GM21717 (cell line): ENCODE data around the gene MAPRE3.

Experiments used
- ATAC-seq: cut with Tn5 transposase; IDR thresholded peaks from one replicate; pipeline ENCODE4 v1.9.1; 2021; ENCODE audit warnings: mild to moderate bottlenecking, moderate library complexity; ENCODE audit not compliant: unreplicated experiment

The MAPRE3 gene

DNA sequence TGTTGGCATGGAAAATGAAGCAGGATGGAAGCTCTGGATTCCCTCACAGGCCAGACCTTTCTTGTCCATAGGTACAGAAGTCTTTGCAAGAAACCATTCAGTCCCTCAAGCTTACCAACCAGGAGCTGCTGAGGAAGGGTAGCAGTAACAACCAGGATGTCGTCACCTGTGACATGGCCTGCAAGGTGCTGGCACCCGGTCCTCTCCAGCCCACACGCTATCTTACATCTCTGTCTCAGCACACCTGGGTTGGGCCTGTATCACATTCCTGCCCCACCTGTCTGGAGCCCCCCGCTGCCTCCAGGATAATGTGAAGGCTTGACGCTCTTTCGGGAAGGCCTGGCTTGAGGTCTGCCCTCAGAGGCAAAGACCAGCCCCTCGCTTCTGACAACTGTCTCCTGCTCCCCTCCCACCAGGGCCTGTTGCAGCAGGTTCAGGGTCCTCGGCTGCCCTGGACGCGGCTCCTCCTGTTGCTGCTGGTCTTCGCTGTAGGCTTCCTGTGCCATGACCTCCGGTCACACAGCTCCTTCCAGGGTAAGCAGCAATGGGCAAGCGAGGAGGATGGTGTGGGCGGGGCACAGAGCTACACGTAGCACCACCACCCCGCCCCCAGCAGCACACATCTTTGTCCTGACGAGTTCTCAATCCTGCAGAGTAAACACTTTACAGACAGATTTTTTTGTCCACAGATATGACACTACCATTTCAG is 68.3 kb downstream of the MAPRE3 start:
- no peak for ATAC-seq

DNA sequence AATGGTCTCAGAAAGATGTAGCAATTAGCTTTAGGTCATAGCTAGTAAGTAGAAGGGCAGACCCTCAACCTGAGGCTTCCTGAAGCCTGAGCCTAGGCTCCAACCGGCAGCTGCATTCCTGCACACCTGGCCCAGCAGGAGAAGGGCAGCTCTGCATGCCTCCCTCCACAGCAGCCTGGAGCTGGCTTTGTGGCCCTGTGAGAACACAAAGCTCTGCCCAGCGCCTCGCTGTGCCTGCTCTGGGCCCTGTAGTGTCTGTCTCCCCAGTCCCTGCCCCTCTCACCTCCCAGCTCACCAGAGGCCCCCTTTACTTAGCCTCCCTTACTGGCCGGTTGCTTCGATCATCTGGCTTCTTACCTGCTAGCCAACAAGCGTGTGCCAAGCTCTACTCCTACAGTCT is 69.0 kb downstream of the MAPRE3 start:
- ATAC-seq, result no peak

DNA sequence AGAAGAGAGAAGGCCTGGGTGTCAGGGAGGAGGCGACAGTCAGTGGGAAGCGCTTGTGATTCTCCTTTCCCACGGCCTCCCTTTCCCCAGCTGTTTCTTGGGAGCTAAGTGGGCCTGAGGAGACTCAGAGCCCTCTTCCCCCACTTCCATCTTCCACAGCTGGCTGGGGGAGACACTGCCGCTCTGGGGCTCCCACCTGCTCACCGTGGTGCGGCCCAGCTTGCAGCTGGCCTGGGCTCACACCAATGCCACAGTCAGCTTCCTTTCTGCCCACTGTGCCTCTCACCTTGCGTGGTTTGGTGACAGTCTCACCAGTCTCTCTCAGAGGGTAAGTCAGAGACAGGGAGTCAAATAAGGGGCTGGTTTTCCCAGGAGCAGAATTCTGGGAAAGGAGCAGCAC is 69.4 kb downstream of the MAPRE3 start:
- ATAC-seq, result no peak

DNA sequence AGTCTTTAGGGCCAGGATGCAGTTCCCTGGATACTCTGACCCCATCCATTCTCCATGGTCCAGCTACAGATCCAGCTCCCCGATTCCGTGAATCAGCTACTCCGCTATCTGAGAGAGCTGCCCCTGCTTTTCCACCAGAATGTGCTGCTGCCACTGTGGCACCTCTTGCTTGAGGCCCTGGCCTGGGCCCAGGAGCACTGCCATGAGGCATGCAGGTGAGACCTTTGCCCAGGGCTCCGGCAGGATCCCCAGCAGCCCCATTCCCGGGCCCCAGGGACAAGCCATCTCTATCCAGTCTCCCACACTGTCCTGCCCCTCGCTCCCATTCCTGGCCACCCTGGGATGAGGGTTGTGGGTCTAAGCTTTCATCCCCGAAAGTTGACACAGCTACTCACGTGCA is 69.8 kb downstream of the MAPRE3 start:
- ATAC-seq, result no peak

DNA sequence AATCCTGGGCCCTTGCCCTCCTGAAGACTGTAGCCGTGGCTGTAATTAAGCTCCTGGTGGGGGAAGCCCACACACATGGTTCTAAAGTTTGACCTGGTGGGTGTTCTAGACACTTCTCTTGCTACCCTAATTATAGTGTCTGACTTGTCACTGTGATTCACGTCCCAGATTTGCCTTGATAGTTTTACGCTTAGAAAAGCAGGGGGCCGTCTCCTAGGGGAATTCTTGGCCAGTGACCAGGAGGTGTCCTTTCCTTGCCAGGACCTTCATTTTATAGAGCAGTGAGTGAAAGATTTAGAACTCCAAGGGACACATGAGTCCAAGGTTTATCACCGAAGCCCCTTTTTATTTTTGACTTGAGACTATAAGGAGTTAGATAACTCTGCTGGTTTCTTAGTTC is 71.3 kb downstream of the MAPRE3 start:
- ATAC-seq, result no peak

DNA sequence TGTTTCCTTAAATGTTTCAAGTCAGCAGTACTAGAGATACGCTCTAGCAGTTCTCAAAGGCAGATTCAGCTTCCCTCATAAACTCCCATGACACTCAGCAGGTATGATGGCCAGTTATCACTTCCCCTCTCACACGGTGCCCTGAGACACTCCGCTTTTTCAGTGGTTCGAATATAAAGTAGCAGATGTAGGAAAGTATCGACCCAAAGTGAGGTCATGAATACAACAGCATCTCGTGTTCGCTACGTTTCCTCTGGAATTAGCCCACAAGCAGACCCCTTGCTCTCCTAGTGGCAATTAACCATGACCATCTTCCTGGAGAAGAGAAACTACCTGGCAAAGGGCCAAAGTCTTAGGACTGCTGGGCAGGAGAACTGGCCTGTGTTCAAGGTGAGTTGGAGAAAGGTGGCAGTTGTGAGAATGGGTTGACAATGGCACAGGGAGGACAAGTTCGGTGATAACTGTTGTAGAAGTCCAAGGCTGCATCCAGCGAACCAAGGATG is 71.8 kb downstream of the MAPRE3 start:
- no peak for ATAC-seq

DNA sequence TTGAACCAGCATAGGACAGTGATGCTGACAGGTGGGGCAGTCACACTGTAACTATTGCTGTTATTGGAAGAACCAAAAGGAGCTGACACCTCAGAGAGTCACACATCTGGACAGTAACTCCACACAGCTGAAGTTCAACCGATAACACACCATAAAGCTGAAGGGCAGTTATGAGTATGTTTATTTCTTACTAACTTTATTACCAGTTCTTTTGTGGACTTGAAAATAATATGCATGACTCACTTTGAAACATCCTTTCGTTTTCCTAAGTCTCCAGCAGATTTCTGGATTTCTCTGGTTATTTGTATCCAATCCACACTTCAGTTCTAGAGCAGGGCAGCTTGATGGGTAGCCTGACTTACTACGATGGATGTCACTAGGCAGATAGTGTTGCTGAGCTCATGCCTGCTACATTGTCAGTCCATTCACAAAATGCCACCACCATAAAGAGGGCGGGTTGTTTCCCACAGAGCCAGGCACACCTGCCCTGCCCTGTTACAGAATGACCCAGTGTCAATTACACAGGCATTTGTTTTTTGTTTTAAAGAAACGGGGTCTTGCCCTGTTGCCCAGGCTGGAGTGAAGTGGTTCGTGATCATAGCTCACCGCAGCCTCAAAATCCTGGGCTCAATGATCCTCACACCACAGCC is 72.7 kb downstream of the MAPRE3 start:
- ATAC-seq, result no peak

DNA sequence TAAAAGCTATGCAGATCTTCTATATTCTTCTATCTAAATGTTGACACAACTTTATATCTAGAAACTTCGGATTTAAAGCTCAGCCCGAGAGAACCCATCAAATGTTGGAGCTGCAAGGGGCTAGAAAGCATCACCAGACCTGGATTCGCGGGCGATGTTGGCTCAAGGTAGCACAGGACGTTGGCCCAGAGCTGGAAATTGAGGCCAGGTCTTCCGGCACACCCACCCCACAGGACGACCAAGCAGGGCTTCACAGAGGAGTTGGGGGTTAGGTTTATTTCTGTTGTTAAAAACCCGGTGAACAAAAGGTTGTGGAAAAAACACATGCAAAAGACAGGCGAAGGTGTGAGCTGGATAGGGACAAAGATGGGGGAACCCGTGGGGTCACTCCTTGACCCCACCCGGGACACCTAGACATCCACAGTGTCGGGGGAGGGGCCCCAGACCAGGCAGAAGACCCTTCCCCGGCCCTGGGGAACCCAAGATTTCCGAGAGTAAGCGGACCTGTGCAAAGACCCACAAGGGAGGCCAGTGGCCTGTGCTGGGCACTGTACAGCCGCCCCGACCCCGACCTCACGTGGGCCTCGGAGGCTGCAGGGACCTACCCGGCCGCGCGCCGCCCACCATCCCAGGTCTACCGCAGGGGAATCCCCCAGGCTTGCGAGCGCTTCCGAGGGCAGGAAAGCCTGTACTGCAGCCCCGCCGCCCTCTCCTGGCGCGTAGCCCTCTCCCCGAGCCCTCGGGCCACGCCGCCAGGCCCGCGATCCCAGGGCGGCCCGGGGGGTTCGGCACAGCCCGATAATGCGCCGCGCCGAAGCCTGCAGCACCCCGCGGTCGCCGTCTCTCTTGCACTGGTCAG is 79.2 kb downstream of the MAPRE3 start:
- ATAC-seq, result peak; percentile 13

DNA sequence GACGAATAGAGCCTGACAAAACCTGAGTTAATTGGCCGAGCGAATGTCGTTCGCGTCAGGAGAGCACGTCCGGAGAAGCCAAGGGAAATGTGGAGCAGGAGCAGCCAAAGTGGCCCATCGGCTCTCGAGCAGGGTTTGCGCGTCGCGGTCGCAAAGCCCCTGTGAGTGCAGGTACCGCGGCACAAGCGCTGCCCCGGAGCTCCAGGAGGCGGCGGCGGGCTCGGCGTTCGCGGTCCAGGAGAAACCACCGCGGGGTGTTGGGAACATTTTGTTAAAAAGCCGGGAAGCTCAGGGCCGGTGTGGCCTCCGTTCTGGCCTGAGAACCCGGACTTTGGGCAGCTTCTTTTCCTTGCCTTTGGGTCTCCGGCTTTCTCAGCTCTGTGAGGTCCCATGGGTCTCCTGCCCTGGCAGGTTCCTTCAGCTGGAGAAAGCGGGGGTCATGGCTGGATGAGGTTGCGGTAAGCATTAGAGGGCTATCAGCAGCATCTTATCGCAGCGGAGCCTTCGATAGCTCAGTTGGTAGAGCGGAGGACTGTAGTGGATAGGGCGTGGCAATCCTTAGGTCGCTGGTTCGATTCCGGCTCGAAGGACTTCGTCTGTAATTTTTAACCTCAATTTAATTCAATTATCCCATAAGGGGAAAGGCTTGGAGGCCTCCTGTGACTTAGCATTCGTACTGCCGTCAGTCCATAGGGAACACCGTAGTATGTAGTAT is 80.0 kb downstream of the MAPRE3 start:
- ATAC-seq, result peak; percentile 61

DNA sequence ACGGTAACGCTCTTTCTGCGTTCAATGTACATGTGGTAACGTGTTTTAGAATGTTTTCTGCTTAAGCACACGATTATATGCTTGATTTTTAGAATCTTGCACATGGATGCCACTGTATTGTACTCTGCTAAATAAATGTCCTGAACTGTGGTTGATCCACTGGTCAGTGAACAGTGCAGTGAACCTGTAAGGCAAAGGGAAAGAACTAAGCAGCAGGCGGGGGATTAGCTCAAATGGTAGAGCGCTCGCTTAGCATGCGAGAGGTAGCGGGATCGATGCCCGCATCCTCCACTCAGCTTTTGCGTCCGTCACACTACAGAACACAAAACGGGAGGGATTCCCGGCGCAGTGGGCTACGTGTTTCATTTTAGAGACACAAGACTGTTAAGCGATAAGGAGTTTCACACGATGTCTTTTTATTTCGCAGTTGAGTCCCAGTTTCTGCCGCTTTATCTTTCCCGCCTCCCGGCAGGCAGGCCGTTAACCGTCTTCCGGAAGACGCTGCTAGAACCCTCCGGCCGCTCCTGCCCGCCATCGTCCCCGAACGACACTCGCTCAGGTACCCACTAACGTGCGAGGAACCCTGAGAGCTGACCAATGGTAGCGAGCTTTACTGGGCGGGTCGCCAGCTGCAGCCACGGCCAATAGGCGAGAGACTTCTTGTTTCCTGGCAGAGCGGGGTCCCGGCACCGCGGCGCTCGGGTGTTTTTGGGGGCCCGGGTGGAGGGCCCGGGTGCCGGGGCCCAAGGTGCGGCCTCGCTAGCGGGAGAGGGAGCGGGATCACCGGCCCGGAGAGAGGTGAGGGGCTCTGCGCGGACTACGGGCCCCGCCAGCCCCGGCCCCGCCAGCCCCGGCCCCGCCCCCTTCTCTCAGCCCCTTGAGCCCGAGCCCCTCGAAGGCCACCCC is 80.8 kb downstream of the MAPRE3 start, which contains the start of gene AGBL5:
AGBL5 (plus strand) TSS at position 673 of the 906 bp plus-strand sequence. CDS start 1,291 bp downstream, outside the sequence.
- peak; percentile 58 for ATAC-seq

DNA sequence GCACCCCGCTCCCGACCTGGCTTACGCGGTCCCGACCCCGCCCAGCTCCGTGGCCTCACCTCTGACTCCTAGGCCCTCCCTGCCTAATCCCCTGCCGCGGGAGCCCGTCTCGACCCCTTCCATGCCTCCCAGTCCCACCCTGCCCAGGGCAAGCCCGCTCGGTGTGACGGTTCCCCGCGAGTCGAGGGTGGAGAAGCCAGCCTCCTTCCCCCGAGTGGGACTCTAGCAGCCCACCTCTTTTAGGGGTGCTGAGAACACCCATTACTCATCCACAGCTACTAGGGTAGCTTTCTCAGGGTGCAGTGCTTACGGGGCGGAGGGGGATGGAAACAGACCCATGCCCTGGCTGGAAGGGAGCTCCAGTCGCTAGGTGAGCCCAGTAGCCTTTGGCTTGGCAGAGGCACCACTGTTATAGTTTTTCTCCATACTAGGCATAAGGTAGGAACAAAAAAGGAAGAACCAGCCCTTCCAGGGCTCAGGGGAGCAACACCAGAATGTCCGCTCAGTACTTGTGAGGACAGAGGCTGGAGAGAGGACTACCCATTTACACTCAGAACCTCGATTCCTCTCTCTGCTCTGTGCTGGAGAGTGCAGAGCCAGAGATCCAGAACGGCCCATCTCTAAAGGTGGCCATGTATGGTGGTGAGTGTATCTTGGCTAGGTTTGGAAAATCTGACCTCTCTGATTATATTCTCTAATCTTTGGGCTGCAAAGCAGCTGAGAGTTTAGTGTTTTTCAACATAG is 81.6 kb downstream of the MAPRE3 start:
- no peak for ATAC-seq

DNA sequence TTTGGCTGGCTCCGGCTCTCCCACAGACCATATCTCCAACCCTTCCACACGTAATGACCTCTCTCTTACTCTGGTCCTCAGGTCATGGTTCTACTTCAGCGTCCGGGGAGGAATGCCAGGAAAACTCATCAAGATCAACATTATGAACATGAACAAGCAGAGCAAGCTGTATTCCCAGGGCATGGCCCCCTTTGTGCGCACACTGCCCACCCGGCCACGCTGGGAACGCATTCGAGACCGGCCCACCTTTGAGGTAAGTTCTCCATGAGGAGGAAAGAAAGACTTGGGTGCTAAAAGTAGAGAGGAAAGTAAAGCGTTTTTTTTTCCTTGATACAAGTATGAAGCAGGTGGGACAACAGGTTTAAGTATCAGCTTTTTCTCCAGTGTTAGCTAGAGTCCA is 82.9 kb downstream of the MAPRE3 start:
- no peak for ATAC-seq

DNA sequence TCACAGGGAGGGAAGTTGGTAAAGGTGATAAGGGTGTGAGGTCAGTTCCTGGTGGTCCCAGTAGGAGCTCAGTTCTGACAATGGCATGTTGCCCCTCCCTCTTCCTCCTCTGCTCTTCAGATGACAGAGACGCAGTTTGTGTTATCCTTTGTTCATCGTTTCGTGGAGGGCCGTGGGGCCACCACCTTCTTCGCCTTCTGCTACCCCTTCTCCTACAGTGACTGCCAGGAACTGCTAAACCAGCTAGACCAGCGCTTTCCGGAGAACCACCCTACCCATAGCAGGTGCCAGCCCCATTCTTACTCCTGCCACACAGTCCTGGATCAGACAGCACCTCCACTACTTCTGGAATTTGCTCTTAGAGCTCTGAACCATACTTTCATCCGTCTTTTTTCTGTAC is 83.3 kb downstream of the MAPRE3 start:
- no peak for ATAC-seq

DNA sequence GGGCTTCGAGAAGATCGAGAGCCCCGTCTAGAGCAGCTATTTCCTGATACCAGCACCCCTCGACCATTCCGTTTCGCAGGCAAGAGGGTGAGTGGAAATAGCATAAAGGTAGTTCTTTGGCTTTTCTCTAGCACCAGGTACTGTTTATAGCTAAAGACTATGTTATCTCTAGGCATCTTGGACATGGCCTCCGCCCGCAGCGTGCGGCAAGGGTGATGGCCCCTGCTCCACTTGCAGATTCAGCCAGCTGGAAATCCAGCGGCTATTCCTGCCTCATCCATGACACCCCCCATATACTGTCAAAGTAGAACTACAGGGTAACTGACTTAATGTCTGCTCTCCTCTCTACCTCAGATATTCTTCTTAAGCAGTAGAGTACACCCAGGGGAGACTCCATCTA is 84.3 kb downstream of the MAPRE3 start:
- no peak for ATAC-seq

DNA sequence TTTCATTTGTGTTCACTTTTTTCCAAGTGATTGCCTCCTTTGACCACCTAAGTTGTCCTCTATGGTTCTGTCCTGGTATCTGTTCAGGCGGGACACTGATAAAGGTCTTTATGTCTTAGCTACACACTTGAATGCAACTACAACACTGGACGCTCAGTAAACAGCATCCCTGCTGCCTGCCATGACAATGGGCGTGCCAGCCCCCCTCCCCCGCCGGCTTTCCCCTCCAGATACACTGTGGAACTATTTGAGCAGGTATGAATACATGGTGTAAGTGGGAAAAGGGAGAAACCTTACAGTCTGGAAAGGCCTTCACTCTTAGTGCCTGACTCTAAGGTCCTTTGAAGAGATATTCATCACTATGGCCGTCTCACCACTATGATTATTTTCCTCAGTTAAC is 86.7 kb downstream of the MAPRE3 start:
- ATAC-seq, result no peak

DNA sequence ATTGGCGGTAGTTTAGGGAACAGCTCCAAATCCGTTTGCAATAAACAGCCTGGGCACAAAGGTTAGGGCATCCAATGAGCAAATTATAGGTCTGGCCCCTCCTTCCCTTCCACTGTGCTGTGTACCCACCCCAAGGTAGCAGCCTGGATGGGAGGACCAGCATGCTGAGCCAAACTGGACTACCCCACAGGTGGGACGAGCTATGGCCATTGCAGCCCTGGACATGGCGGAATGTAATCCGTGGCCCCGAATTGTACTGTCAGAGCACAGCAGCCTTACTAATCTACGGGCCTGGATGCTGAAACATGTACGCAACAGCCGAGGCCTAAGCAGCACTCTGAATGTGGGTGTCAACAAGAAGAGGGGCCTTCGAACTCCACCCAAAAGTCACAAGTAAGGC is 87.8 kb downstream of the MAPRE3 start:
- ATAC-seq, result no peak

DNA sequence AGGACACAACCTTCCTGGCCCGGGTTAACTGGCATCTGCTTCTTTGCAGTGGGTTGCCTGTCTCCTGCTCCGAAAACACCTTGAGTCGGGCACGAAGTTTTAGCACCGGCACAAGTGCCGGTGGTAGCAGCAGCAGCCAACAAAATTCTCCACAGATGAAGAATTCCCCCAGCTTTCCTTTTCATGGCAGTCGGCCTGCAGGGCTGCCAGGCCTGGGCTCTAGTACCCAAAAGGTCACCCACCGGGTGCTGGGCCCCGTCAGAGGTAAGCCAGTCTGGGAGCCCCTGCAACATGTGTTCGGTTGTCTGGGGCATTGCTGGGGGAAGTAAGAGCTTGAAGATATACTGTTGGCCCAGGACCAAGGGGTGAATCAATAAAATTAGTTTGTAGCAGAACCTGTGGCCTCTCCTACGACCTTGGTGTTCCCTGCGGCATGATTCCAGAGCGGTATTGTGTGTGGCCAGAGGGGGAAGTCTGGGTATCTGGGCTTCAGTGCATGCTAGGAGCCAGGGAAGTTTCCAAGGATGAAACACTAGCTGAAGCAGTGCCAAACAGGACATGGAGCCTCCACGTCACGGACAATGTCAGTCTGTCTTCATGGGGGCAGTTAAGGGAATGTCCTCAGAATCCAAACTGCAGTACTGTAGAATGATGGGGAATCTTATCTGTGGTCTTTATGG is 88.8 kb downstream of the MAPRE3 start:
- ATAC-seq, result no peak

DNA sequence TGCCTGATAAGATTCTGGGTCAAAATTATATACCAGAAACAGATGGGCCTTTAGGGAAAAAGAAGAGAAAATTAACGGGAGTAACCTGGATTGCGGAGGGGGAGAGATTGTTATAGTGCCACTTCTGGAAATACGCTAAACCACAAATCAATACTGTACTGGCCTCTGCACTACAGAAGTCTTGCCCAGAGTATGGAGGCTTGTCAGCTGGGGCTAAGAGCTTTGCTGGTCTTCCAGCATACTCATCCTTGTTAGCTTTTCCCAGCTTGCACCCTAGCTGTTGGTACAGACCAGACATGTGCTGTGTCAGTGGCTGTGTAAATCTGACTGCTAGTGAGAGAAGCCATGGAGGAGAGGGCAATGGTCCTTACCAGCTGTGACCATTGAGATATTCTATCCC is 89.9 kb downstream of the MAPRE3 start:
- ATAC-seq, result no peak

DNA sequence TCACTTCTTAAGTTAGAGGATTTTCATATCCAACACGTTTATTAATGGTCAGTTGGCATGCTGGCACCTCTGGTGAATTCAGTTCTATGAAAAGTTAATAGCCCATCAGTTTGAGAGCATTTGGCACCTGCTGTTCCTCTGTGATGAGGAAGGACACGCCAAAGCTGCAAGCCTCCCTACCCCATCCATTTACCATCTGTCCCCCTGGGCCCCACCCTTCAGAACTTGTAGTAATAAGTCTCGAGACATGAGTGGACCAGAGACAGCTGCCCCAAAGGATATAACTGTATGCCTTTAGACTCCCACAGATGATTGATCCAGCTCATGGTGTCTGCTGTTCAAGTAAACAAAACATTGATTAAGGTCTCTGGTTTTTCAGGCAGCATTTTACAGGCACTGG is 94.7 kb downstream of the MAPRE3 start:
- no peak for ATAC-seq
